ENCODE measurements around the gene RAET1E. TPM values are rescaled to one million over a fixed set of nuclear protein-coding genes. Genes with fewer than 3 reads are reported as not detected.

RAET1E gene
- total and polyA plus RNA-seq, 9 donors: 0.35 to 3.4 (median 0.89) TPM

DNA sequence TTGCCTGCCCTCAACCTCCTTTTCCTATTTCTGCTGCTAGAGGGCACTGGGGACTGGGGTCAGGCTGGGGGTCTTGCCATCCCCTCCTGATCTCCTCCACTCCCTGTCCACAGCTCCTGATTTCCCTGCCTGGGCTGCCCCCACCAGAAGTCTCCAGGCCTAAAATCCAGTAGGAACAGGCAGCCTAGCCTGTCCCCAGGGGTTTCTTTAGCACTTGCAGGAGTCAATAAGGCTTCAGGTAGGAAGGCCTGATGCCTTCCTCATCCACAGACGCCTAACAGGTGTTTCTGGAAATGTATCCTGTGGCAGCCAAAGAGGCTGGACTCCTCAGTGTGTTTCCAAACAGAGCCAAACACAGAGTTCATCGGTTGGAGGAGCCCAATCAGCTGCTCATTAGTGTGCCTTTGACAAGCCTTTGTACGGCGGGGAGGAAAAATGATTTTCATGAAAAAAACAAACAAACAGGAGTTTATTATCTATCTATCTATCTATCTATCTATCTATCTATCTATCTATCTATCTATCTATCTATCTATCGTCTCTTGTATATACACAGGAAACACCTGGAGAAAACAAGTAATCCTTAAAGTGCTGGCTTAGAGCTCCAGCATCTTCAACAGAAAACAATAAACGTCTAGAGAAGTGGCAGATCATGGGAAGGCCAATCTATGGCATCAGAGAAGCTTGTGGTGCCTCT is 3.7 kb upstream of the RAET1E start:
- H3K27ac ChIP-seq (ENCODE audit: low read length): no peak overlapping the region

DNA sequence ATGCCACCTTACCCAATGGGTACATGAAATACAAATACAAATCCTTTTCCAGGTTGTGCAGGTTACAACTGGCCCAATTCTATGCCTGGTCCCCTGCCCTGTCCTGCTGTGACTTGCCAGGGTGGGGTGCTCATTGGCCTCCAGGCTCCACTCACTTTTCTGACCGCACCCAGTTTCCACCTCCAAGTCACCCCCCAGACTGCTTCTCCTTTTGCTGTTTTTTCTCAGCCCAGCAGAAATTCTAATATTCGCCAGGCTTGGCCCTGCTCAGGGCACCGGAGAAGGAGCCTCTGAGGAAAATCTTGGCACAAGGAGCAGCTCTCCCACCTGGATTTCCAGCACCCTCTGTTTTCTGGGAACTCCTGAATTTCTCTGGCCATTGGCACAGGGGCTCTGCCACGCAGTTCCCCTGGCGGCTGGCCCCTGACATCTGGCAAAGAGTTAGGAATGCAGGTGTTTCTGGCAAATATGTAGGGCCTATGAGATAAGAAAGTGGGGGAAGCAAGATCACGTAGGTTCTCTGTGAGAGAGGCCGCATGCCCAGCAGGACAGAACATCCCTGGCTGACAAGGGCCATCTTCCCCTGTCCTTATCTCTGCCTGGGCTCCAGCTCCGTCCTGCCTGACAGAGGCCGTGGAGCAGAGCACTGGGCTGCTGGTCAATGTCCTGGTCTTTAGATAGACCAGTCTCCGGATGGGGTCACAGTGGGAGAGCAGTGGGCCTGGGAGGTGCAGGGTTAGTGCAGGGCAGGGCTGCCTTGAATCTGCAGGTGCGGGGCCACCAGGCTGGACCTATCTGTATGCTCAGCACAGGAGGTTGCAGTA is 2.9 kb upstream of the RAET1E start:
- no peak for DNase-seq
- H3K27ac ChIP-seq (ENCODE audit: low read length): no peak overlapping the region
- no peaks in the 10 kb centered on the region for H3K36me3 ChIP-seq (ENCODE audit: control insufficient read depth, insufficient read depth, low read length)
- no peaks in the 10 kb centered on the region for H3K9me3 ChIP-seq (replicated peaks; ENCODE audit: control insufficient read depth, low read depth, low read length)
- H3K4me1 ChIP-seq (ENCODE audit: control insufficient read depth, insufficient read depth, low read length): peaks cover 20% of the 10 kb centered on the region
- H3K4me3 ChIP-seq (ENCODE audit: low read length): no peak overlapping the region
- WGBS (ENCODE audit: insufficient coverage): 78% methylated on average over 9 of the region's 11 CpGs
- H3K27me3 ChIP-seq (ENCODE audit: control insufficient read depth, insufficient read depth, low read length): no peaks in the 10 kb centered on the region

More for the DNA sequence above, 3.7 kb upstream of the RAET1E start:
- no peaks in the 10 kb centered on the region for H3K9me3 ChIP-seq (replicated peaks; ENCODE audit: control insufficient read depth, low read depth, low read length)
- 38% methylated on average over 1 of the region's 6 CpGs for whole genome bisulfite sequencing (ENCODE audit: insufficient coverage)
- no peak for DNase-seq
- H3K4me3 ChIP-seq (ENCODE audit: low read length): no peak overlapping the region
- no peaks in the 10 kb centered on the region for H3K36me3 ChIP-seq (ENCODE audit: control insufficient read depth, insufficient read depth, low read length)
- peaks cover 15% of the 10 kb centered on the region for H3K4me1 ChIP-seq (ENCODE audit: control insufficient read depth, insufficient read depth, low read length)
- H3K27me3 ChIP-seq (ENCODE audit: control insufficient read depth, insufficient read depth, low read length): no peaks in the 10 kb centered on the region

DNA sequence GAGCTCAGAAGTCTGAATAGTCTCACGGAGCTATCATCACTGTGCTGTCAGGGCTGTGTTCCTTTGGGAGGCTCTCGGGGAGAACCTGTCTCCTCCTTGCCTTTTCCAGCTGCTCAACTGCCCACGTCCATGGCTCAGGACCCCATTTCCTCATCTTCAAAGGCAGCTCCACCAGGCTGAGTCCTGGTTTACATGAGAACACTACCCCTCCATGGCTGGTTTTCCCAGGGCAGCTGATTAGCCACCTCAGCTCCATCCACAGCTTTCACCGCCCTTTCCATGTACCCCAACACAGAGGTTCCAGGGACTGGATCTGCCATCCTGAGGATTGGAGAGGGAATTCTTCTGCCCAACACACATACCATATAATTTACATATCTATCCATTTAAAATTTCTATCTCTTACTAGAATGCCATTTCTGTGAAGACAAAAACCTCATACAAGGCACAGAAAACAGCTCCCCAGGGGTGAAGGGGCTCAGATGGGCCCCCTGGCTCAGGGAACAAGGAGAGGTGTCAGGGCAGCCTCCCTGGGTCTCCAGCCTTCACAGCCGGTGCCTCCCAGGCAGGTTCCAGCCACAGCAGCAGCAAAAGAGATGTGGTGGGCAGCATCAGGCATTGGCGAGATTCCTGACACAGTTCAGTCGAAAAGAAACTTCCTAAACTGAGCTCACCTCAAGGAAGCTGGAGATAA is 2.2 kb upstream of the RAET1E start:
- Histone ChIP-seq H3K27ac (ENCODE audit: low read length) (no peak overlapping the region), H3K36me3 (ENCODE audit: control insufficient read depth, insufficient read depth, low read length) (no peaks in the 10 kb centered on the region), H3K4me1 (ENCODE audit: control insufficient read depth, insufficient read depth, low read length) (peaks cover 25% of the 10 kb centered on the region), H3K4me3 (ENCODE audit: low read length) (no peak overlapping the region), H3K27me3 (ENCODE audit: control insufficient read depth, insufficient read depth, low read length) (no peaks in the 10 kb centered on the region), H3K9me3 (replicated peaks; ENCODE audit: control insufficient read depth, low read depth, low read length) (no peaks in the 10 kb centered on the region)
- WGBS (ENCODE audit: insufficient coverage): 52% methylated on average over 5 of the region's 7 CpGs
- DNase-seq: no peak

DNA sequence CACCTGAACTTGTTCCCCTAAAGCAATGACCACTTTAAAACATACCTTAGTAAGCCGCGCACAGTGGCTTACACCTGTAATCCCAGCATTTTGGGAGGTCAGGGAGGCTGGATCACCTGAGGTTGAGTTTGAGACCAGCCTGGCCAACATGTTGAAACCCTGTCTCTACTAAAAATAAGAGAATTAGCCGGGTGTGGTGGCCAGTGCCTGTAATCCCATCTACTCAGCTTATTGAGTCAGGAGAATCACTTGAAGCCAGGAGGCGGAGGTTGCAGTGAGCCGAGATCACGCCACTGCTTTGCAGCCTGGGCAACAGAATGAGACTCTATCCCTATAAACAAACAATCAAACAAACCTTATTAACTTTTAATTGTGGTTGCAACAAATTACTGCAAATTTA is 1.6 kb upstream of the RAET1E start:
- Histone ChIP-seq H3K27ac (ENCODE audit: low read length) (no peak overlapping the region), H3K9me3 (replicated peaks; ENCODE audit: control insufficient read depth, low read depth, low read length) (no peaks in the 10 kb centered on the region), H3K27me3 (ENCODE audit: control insufficient read depth, insufficient read depth, low read length) (no peaks in the 10 kb centered on the region), H3K4me1 (ENCODE audit: control insufficient read depth, insufficient read depth, low read length) (peaks cover 28% of the 10 kb centered on the region), H3K36me3 (ENCODE audit: control insufficient read depth, insufficient read depth, low read length) (no peaks in the 10 kb centered on the region), H3K4me3 (ENCODE audit: low read length) (no peak overlapping the region)
- no peak for DNase-seq
- 73% methylated on average over 3 of the region's 6 CpGs for WGBS (ENCODE audit: insufficient coverage)

DNA sequence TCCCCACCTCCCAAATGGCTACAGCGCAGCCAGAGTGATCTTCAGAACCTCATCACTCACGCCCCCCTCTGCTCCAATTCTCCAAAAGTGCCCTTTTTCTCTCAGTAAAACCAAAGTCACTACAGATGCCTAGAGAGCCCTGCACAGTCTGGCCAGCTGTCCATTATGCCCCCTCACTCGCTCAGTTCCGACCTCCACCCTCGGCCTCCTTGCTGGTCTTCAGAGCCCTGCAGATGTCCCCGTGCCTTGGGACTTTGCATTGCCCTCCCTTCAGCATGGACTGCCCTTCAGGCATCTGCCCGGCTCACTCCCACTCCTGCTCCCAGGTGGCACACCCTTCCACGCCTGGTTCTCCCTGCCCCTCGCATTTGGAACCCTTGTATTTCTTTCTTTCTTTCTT is 1.1 kb upstream of the RAET1E start:
- H3K4me1 ChIP-seq (ENCODE audit: control insufficient read depth, insufficient read depth, low read length): peaks cover 28% of the 10 kb centered on the region
- H3K27me3 ChIP-seq (ENCODE audit: control insufficient read depth, insufficient read depth, low read length): no peaks in the 10 kb centered on the region
- H3K36me3 ChIP-seq (ENCODE audit: control insufficient read depth, insufficient read depth, low read length): no peaks in the 10 kb centered on the region
- WGBS (ENCODE audit: insufficient coverage): 87% methylated on average over 3 of the region's 9 CpGs
- no peak for DNase-seq
- H3K4me3 ChIP-seq (ENCODE audit: low read length): no peak overlapping the region
- H3K9me3 ChIP-seq (replicated peaks; ENCODE audit: control insufficient read depth, low read depth, low read length): no peaks in the 10 kb centered on the region
- no peak overlapping the region for H3K27ac ChIP-seq (ENCODE audit: low read length)

DNA sequence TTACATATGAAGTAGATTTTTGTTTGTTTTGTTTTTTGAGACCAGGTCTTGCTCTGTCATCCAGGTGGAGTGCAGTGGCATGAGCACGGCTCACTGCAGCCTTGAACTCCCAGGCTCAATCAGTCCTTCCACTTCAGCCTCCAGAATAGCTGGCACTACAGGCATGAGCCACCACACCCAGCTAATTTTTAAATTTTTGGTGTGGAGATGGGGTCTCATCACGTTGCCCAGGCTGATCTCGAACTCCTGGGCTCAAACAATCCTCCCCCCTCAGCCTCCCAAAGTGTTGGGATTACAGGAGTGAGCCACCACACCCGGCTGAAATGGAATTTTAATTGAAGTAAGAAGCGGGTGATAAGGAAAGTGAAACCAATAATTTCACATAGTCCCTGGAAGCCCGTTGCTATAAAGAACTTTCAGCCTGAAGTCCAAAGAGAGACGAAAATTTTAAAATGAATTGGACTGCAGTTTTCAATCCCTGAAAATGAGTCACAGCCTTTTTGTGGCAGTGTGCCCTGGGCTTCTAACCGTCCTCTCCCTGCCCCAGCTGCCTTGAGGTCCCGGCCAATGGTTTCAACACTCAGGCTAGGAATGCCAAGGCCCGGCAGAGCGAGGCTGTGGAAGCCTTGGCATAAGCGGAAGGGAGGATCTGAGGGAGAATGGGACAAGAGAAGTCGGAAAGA is 757 bp downstream of the RAET1E start:
- Histone ChIP-seq H3K27ac (ENCODE audit: low read length) (peak overlapping the region; percentile 42), H3K9me3 (replicated peaks; ENCODE audit: control insufficient read depth, low read depth, low read length) (no peaks in the 10 kb centered on the region), H3K4me3 (ENCODE audit: low read length) (no peak overlapping the region), H3K27me3 (ENCODE audit: control insufficient read depth, insufficient read depth, low read length) (no peaks in the 10 kb centered on the region), H3K36me3 (ENCODE audit: control insufficient read depth, insufficient read depth, low read length) (no peaks in the 10 kb centered on the region), H3K4me1 (ENCODE audit: control insufficient read depth, insufficient read depth, low read length) (peaks cover 28% of the 10 kb centered on the region)
- peak; percentile 91 for DNase-seq
- 55% methylated on average over 7 of the region's 13 CpGs for WGBS (ENCODE audit: insufficient coverage)

DNA sequence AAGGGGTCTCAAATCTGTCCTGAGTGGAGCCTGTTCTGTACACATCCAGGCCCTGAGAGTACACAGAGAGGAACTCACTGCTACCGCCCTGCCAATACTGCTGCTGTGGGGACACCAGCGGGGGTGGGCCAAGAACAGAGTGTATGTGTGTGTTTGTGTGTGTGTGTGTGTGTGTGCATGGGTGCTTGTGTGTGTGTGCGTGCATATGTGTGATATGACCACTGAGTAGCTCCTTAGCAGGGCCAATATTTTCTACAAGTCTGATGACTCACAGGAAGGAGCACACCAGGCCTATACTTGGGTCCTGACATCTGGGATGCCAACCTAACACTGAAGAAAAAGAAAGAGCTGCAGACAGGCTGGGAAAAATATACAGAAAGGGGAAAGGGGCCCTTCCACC is 1.4 kb downstream of the RAET1E start:
- H3K27me3 ChIP-seq (ENCODE audit: control insufficient read depth, insufficient read depth, low read length): no peaks in the 10 kb centered on the region
- H3K36me3 ChIP-seq (ENCODE audit: control insufficient read depth, insufficient read depth, low read length): no peaks in the 10 kb centered on the region
- no peak for DNase-seq
- H3K4me1 ChIP-seq (ENCODE audit: control insufficient read depth, insufficient read depth, low read length): peaks cover 28% of the 10 kb centered on the region
- H3K4me3 ChIP-seq (ENCODE audit: low read length): no peak overlapping the region
- 100% methylated on average over 1 of the region's 3 CpGs for WGBS (ENCODE audit: insufficient coverage)
- no peaks in the 10 kb centered on the region for H3K9me3 ChIP-seq (replicated peaks; ENCODE audit: control insufficient read depth, low read depth, low read length)
- H3K27ac ChIP-seq (ENCODE audit: low read length): no peak overlapping the region

DNA sequence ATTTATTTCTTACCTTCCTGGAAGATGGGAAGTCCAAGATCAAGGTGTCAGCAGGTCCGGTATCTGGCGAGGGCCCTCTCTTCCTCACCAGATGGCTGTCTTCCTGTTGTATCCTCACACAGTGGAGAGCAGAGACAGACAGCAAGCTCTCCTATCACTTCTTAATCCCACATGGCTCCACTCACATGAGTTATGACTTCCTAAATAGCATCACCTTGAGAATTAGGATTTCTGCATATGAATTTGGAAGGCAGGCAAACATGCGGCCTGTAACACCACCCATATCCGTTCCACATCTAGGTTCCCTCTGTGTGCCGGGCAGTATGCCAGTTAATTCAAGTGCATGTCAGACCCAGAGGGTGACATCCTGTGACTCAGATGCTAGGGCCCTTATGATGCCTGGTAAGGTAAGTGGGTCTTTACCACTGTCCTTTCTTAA is 2.1 kb downstream of the RAET1E start:
- WGBS (ENCODE audit: insufficient coverage): 47% methylated on average over 2 of the region's 5 CpGs
- H3K4me1 ChIP-seq (ENCODE audit: control insufficient read depth, insufficient read depth, low read length): peaks cover 28% of the 10 kb centered on the region
- peak; percentile 44 for DNase-seq
- no peaks in the 10 kb centered on the region for H3K9me3 ChIP-seq (replicated peaks; ENCODE audit: control insufficient read depth, low read depth, low read length)
- H3K36me3 ChIP-seq (ENCODE audit: control insufficient read depth, insufficient read depth, low read length): no peaks in the 10 kb centered on the region
- H3K27ac ChIP-seq (ENCODE audit: low read length): no peak overlapping the region
- no peaks in the 10 kb centered on the region for H3K27me3 ChIP-seq (ENCODE audit: control insufficient read depth, insufficient read depth, low read length)
- no peak overlapping the region for H3K4me3 ChIP-seq (ENCODE audit: low read length)

DNA sequence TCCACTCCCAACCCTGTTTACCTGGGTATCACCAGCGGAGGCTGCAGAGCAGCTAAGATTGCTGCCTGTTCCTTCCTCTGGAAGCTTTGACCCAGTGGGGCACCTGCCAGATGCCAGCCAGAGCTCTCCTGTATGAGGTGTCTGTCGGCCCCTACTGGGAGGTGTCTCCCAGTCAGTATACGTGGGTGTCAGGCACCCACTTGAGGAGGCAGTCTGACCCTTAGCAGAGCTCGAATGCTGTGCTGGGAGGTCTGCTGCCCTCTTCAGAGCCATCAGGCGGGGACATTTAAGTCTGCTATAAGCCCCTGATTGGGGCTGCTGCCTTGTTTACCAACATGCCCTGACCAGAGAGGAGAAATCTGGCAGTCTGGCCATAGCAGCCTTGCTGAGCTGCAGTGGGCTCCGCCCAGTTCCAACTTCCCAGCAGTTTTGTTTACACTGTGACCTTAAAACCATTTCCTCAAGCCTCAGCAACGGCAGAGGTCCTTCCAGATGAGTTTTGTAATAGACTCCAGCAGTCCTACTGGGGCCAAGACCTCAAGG is 2.8 kb downstream of the RAET1E start:
- 71% methylated on average over 4 of the region's 7 CpGs for WGBS (ENCODE audit: insufficient coverage)
- Histone ChIP-seq H3K4me3 (ENCODE audit: low read length) (no peak overlapping the region), H3K4me1 (ENCODE audit: control insufficient read depth, insufficient read depth, low read length) (peaks cover 28% of the 10 kb centered on the region), H3K27ac (ENCODE audit: low read length) (no peak overlapping the region), H3K9me3 (replicated peaks; ENCODE audit: control insufficient read depth, low read depth, low read length) (no peaks in the 10 kb centered on the region), H3K27me3 (ENCODE audit: control insufficient read depth, insufficient read depth, low read length) (no peaks in the 10 kb centered on the region), H3K36me3 (ENCODE audit: control insufficient read depth, insufficient read depth, low read length) (no peaks in the 10 kb centered on the region)
- DNase-seq: peak; percentile 92

Measured in muscle of leg (tissue), 11 donors.